ENCODE results near the gene RBM39.

DNA sequence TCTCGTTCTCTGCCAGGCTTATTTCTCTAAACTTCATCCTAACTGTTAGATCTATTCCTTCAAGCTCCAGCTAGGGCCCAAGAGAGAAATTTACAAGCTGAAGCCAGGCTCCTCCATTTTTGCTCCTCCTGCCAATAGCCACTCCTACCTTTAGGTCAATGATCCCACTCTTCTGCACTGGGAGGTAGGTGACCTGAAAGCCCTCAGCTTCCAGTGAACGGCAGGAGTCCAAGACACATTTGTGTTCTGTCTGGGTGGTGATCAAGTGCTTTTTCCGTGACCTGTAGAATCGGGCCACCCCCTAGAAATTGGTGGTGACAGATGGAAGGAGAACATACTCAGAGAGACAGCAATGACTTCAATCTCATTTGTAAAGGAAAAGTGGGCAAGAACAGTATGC, 51.8 kb downstream of the RBM39 start:
- TF ChIP-seq, protein P1, sequence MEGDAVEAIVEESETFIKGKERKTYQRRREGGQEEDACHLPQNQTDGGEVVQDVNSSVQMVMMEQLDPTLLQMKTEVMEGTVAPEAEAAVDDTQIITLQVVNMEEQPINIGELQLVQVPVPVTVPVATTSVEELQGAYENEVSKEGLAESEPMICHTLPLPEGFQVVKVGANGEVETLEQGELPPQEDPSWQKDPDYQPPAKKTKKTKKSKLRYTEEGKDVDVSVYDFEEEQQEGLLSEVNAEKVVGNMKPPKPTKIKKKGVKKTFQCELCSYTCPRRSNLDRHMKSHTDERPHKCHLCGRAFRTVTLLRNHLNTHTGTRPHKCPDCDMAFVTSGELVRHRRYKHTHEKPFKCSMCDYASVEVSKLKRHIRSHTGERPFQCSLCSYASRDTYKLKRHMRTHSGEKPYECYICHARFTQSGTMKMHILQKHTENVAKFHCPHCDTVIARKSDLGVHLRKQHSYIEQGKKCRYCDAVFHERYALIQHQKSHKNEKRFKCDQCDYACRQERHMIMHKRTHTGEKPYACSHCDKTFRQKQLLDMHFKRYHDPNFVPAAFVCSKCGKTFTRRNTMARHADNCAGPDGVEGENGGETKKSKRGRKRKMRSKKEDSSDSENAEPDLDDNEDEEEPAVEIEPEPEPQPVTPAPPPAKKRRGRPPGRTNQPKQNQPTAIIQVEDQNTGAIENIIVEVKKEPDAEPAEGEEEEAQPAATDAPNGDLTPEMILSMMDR (IDR thresholded peaks at IDR 0.05 in 2 of 3, conservative IDR thresholded peaks at IDR 0.05 in 1 of 3; ENCODE audit: insufficient read depth in 2 of 3, low read depth in 1 of 3, low read length in 3 of 3), result no peak
- TF ChIP-seq GABPA (tag; conservative IDR thresholded peaks at IDR 0.05; ENCODE audit: low read depth), result no peak
- no peak for TF ChIP-seq ZZZ3 (IDR thresholded peaks at IDR 0.05)
- no peak for TF ChIP-seq TEAD1 (CRISPR knock-in tag; IDR thresholded peaks at IDR 0.05)
- TF ChIP-seq RBM17 (IDR thresholded peaks at IDR 0.05; ENCODE audit: borderline replicate concordance, low read depth, low read length), result no peak
- no peak for TF ChIP-seq ZNF79 (CRISPR knock-in tag; IDR thresholded peaks at IDR 0.05; ENCODE audit: low read depth)
- TF ChIP-seq TARDBP (IDR thresholded peaks at IDR 0.05), result no peak
- TF ChIP-seq HMG20A (CRISPR knock-in tag; conservative IDR thresholded peaks at IDR 0.05), result no peak
- TF ChIP-seq, protein P2, sequence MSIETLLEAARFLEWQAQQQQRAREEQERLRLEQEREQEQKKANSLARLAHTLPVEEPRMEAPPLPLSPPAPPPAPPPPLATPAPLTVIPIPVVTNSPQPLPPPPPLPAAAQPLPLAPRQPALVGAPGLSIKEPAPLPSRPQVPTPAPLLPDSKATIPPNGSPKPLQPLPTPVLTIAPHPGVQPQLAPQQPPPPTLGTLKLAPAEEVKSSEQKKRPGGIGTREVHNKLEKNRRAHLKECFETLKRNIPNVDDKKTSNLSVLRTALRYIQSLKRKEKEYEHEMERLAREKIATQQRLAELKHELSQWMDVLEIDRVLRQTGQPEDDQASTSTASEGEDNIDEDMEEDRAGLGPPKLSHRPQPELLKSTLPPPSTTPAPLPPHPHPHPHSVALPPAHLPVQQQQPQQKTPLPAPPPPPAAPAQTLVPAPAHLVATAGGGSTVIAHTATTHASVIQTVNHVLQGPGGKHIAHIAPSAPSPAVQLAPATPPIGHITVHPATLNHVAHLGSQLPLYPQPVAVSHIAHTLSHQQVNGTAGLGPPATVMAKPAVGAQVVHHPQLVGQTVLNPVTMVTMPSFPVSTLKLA (conservative IDR thresholded peaks at IDR 0.05), result no peak
- no peak for TF ChIP-seq PTRF (tag; IDR thresholded peaks at IDR 0.05)
